Gastrocnemius medialis (tissue), 4 donors: ENCODE results near the gene CACUL1. TPM values are rescaled to one million over a fixed set of nuclear protein-coding genes. Genes with fewer than 3 reads are reported as not detected.

ENCODE experiments used
- ATAC-seq, 2 donors: fragments of 150-250 bp; one replicate each; pipeline ENCODE4 v1.9.1; 2016
- DNase-seq, 2 donors: peaks; one replicate each; pipeline ENCODE4 v3.0.0-alpha.2; 2019
- H3K27ac ChIP-seq, 4 donors: fragments of 200-600 bp; sonication (generic); 1 replicate in 1 of 4; 2 replicates in 3 of 4; pipeline ENCODE4 v1.5.1; 2016 to 2018; ENCODE audit warnings: mild to moderate bottlenecking in 2 of 4, moderate library complexity in 1 of 4
- H3K27me3 ChIP-seq, 3 donors: fragments of 200-600 bp; sonication (generic) in 2 of 3; 1 replicate in 1 of 3; 2 replicates in 2 of 3; pipeline versions ENCODE4 v1.5.1 to v1.6.0; 2016 to 2019; ENCODE audit warnings: mild to moderate bottlenecking in 1 of 3, moderate library complexity in 1 of 3
- H3K36me3 ChIP-seq, 2 donors: fragments of 200-600 bp; sonication (generic) in 1 of 2; one replicate each; pipeline ENCODE4 v1.5.1; 2017 to 2018
- H3K4me1 ChIP-seq, 2 donors: fragments of 200-600 bp; sonication (generic) in 1 of 2; one replicate each; pipeline ENCODE4 v1.5.1; 2016 to 2017; ENCODE audit warnings: mild to moderate bottlenecking in 2 of 2
- H3K4me3 ChIP-seq, 4 donors: fragments of 200-600 bp; sonication (generic) in 3 of 4; 1 replicate in 1 of 4; 2 replicates in 3 of 4; pipeline ENCODE4 v1.5.1; 2016 to 2019; ENCODE audit warnings: mild to moderate bottlenecking in 2 of 4
- H3K9me3 ChIP-seq, 3 donors: fragments of 200-600 bp; sonication (generic) in 2 of 3; 1 replicate in 1 of 3; 2 replicates in 2 of 3; pipeline ENCODE4 v1.5.1; 2016 to 2019
- CTCF ChIP-seq, 5 experiments: fragments of 450-650 bp in 3 of 5; fragments of 200-600 bp in 2 of 5; sonication (generic) in 2 of 5; IDR thresholded peaks in 4 of 5; conservative IDR thresholded peaks in 1 of 5; 1 replicate in 4 of 5; 2 replicates in 1 of 5; pipeline ENCODE4 v1.5.1; 2016 to 2019; ENCODE audit warnings: antibody characterized with exemption in 5 of 5, mild to moderate bottlenecking in 3 of 5, moderate library complexity in 3 of 5
- POLR2A ChIP-seq, 2 donors: fragments of 450-650 bp; IDR thresholded peaks; one replicate each; pipeline ENCODE4 v1.6.1; 2017; ENCODE audit warnings: antibody characterized with exemption in 2 of 2, mild to moderate bottlenecking in 2 of 2, moderate library complexity in 2 of 2
- in situ Hi-C, 4 donors: fragments of 200-750 bp; cut with MboI; loops; one replicate each; pipeline versions ENCODE4 v1.15.0 to v1.8.0; 2017; ENCODE audit warnings: low sequenced_read_pairs in 4 of 4
- intact Hi-C: fragments of 100-400 bp; cut with DNase I; formaldehyde crosslinking; loops from one replicate; pipeline ENCODE4 v1.15.1; 2023; ENCODE audit warnings: low total_unique reads
- total RNA-seq, 4 donors: library from RNA; depleted of rRNA; stranded (reverse); fragments of >200 nt; gene quantifications; one replicate each; pipeline versions ENCODE4 v1.1.0 to v1.2.3, GENCODE V29; 2016

The CACUL1 gene
- total RNA-seq, 4 donors from 2014 or later: 28.5 to 59.5 (median 38.2) TPM

- ATAC-seq (peak; percentile 24 to 32), DNase-seq (peak in 1 of 2 donors; percentile 56)
- H3K9me3 ChIP-seq: no peaks in the 10 kb centered on the region
- intact Hi-C loops: loop anchor here (10.0 kb wide), 5 partner anchors 211 to 1379 kb away; partner anchors contain the start of genes PDZD8, PRDX3 and RAB11FIP2
- peak overlapping the region; percentile 81 to 100 (median 96) for H3K4me3 ChIP-seq
- H3K4me1 ChIP-seq: peaks cover 43 to 46% of the 10 kb centered on the region in 2 donors
- H3K36me3 ChIP-seq: no peaks in the 10 kb centered on the region
- peak overlapping the region; percentile 87 to 99 (median 98) for H3K27ac ChIP-seq
- TF ChIP-seq POLR2A (IDR thresholded peaks at IDR 0.05) (no peak), CTCF (IDR thresholded peaks at IDR 0.05 in 4 of 5, conservative IDR thresholded peaks at IDR 0.05 in 1 of 5) (no peak)
- in situ Hi-C loops: no loop called here
- H3K27me3 ChIP-seq: no peaks in the 10 kb centered on the region
Observed at GRCh38 chr10:118754229-118754555, 578 bp downstream of the CACUL1 start.

- H3K4me1 ChIP-seq: peaks cover 49 to 52% of the 10 kb centered on the region in 2 donors
- H3K9me3 ChIP-seq: no peaks in the 10 kb centered on the region
- TF ChIP-seq POLR2A (IDR thresholded peaks at IDR 0.05): no peak
- TF ChIP-seq CTCF (IDR thresholded peaks at IDR 0.05 in 4 of 5, conservative IDR thresholded peaks at IDR 0.05 in 1 of 5): no peak
- in situ Hi-C loops: no loop called here
- no peaks in the 10 kb centered on the region for H3K27me3 ChIP-seq
- DNase-seq: peak in 1 of 2 donors; percentile 76
- ATAC-seq: peak; percentile 28 to 65
- intact Hi-C loops: loop anchor here (10.0 kb wide), 5 partner anchors 211 to 1379 kb away; partner anchors contain the start of genes PDZD8, PRDX3 and RAB11FIP2
- H3K4me3 ChIP-seq: peak overlapping the region; percentile 81 to 100 (median 96)
- H3K27ac ChIP-seq: peak overlapping the region; percentile 87 to 99 (median 98)
- no peaks in the 10 kb centered on the region for H3K36me3 ChIP-seq
Observed at GRCh38 chr10:118753331-118754228, 1.2 kb downstream of the CACUL1 start.

GRCh38 chr10:118752409-118752808 lies 2.4 kb downstream of the CACUL1 start:
- Histone ChIP-seq H3K27me3 (no peaks in the 10 kb centered on the region), H3K36me3 (no peaks in the 10 kb centered on the region), H3K27ac (peak overlapping the region; percentile 87 to 99 (median 98)), H3K9me3 (no peaks in the 10 kb centered on the region), H3K4me3 (peak overlapping the region in 1 of 4 donors; percentile 97), H3K4me1 (peaks cover 53 to 54% of the 10 kb centered on the region in 2 donors)
- in situ Hi-C loops (no loop called here), intact Hi-C loops (loop anchor here (10.0 kb wide), 5 partner anchors 212 to 1378 kb away; partner anchors contain the start of genes PDZD8, PRDX3 and RAB11FIP2)
- ATAC-seq: no peak
- no peak for DNase-seq
- TF ChIP-seq CTCF (IDR thresholded peaks at IDR 0.05 in 4 of 5, conservative IDR thresholded peaks at IDR 0.05 in 1 of 5) (no peak), POLR2A (IDR thresholded peaks at IDR 0.05) (no peak)

- ATAC-seq (no peak), DNase-seq (no peak)
- no peaks in the 10 kb centered on the region for H3K36me3 ChIP-seq
- in situ Hi-C loops (no loop called here), intact Hi-C loops (loop anchor here (10.0 kb wide), 5 partner anchors 214 to 1376 kb away; partner anchors contain the start of genes PDZD8, PRDX3 and RAB11FIP2)
- H3K27ac ChIP-seq: peak overlapping the region in 2 of 4 donors; percentile 57 to 97
- H3K9me3 ChIP-seq: no peaks in the 10 kb centered on the region
- H3K4me3 ChIP-seq: no peak overlapping the region
- TF ChIP-seq POLR2A (IDR thresholded peaks at IDR 0.05) (no peak), CTCF (IDR thresholded peaks at IDR 0.05 in 4 of 5, conservative IDR thresholded peaks at IDR 0.05 in 1 of 5) (no peak)
- H3K27me3 ChIP-seq: no peaks in the 10 kb centered on the region
- H3K4me1 ChIP-seq: peaks cover 57 to 64% of the 10 kb centered on the region in 2 donors
Observed at GRCh38 chr10:118751265-118751664, 3.5 kb downstream of the CACUL1 start.
